NCI-H146 treated with DMSO at 0.1 percent for 48 hours (cell line): ENCODE data around the gene FRY.
A peak's percentile ranks its signal among the peaks of the same experiment; 100 is the strongest.

ENCODE experiments used
- DNase-seq: peaks from one replicate; lab custom pipeline; 2025; ENCODE audit not compliant: unreplicated experiment; lab: John Stamatoyannopoulos, UW

The FRY gene

GRCh38 chr13:32016119-32016518, 15.5 kb upstream of the FRY start:
- DNase-seq = no peak

- DNase-seq = no peak
Observed at GRCh38 chr13:32016631-32017030, 14.9 kb upstream of the FRY start.

DNA sequence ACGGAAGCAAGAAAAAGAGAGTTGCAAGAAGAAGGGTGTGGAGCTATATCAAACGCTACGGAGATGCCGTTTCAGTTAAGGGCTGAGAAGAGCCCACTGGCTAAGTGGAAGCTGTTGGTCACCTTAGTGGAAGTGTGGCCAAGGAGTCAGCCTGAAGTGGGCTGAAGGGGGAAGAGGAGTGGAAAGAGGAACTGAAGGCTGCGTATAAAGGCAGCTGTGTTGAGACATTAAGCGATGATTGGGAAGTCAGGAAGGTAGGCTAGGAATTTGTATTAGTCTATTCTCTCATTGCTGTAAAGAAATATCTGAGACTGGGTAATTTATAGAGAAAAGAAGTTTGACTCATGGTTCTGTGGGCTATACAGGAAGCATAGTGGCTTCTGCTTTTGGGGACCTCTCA, 14.1 kb upstream of the FRY start:
- no peak for DNase-seq

DNA sequence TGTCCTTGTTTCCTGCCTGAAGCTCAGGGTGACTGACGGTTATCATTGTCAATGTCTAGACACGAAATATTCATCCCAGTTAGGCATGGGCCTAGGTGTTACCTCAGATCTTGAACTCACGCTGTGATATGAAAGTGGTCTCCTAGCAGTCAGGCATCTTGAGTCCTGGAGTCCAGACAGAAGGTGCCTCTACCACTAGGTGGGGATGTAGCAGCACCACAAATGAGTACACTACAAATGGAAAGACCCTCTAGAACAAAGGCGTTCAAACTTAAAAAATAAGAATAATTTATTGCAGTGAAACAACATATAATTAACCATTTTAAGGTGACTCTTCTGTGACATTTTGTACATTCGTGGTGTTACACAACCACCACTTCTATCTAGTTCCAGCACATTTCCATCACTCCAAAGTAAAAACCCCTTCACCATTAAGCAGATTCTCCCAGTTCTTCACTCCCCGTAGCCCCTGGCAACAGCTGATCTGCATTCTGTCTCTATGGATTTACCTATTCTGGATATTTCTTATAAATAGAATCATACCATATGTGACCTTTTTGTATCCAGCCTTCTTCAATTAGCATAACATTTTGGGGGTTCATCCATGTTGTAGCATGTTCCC, 11.9 kb upstream of the FRY start:
- peak; percentile 45 for DNase-seq

DNA sequence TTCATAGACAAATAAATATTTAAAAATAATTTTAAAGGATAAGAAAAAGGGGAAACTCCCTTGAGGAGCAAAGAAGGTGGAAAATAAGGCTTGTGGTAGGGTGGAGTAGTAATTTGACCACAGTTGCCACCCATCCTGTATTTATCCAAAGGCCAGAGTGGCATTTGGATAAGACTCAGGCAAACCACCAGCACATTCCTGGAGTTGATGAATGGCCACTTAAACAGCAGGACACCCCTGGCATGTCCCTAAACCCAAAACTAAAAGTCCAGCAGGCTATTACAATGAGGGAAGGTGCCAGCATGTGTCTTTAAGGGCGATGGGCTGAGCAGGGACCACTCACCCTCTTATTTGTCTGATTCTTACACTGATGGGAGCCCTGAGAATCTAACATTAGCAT, 9.8 kb upstream of the FRY start:
- no peak for DNase-seq

GRCh38 chr13:32022311-32022710, 9.3 kb upstream of the FRY start:
- DNase-seq = no peak

- no peak for DNase-seq
Observed at GRCh38 chr13:32023096-32023495, 8.5 kb upstream of the FRY start.

DNA sequence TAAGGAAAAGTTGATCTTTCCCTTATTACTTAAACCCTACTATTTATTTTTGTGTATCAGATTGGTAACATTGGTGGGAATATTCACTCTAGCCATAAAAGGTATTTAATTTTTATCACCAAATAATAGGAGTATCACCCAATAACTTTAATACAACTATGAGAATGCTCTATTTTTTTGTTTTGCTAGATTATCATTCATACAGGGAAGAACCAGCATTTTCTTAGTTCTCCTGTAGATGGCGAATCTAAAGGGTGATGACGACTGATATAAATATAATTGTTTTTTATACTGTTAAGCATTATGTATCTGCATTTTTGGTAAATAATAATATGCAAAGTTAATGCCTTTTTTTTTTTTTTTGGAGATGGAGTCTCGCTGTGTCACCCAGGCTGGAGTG, 7.9 kb upstream of the FRY start:
- DNase-seq = no peak

GRCh38 chr13:32024750-32025149, 6.8 kb upstream of the FRY start:
- no peak for DNase-seq

DNA sequence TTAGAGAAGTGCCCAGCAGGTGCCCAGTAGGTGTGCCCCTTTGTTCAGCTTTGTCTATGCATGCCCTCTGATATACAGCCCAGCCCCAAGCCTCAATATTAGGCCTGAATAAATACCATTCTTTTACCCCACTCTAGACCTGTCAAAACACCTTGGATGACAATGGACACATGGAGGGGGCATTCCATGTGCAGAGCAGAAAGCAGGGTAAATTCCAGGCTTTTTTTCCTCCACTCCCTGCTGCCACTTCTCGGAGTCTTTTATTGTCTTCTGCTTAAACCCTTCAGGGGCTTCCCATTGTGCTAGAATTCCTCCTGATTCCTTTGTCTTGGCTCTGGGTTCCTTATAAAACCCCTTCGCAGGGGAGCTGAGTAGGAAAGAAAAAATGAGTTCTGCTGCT, 5.8 kb upstream of the FRY start:
- peak; percentile 74 for DNase-seq

DNA sequence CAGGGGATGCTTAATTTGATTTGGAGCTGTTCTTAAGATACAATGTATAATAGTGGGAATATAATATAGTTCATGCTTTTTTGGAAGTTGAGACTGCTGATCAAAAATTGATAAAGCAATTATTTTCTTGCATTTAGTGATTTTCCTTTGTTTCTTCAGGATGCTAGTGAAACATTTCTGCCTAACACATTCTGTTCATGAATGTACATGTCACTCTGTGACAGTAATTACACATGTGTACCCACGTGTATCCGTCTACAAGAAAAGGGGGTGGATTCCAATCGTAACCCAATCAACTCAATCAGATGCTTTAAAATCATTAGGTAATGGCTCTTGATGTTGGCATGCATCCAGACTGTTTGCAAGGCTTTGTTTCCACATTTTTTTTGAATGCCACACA, 5.0 kb upstream of the FRY start:
- DNase-seq = peak; percentile 28

DNA sequence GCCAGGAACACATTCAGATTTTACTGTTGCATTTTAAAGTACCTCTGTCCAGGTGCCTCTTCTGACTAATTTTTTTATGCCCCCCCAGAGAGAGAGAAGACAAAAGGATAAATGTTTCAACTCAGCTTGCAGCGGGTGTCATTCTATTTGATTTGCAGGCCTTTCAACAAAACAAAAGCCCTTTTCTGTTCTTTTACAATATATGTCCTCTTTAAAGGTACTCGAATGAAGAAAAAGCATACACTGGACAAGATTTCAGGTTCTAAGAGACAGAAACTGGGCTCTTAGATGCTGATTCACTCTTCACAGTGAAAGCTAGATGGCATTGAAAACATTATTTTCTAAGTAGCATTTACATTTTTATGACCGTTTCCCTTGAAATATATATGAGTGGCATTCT, 2.9 kb upstream of the FRY start:
- peak; percentile 94 for DNase-seq

DNA sequence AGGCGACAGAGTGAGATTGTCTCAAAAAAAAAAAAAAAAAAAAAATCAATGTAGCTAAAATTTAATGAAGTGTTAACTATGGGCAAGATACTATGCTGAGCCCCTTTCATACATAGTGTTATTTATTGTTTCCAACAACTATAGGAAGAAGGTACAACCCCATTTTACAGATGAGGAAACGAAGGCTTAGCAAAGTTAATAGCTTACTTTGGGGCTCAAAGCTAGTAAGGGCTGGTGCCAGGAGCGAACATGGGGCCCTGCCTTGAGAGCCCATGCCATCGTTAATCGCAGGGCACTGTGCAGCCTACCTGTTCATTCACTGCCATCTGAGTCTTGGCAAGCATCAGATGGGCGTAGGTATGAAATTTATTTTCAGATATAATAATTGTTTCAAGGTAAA, 1.9 kb upstream of the FRY start:
- DNase-seq = no peak

GRCh38 chr13:32031815-32032370, 319 bp downstream of the FRY start:
- DNase-seq = no peak

DNA sequence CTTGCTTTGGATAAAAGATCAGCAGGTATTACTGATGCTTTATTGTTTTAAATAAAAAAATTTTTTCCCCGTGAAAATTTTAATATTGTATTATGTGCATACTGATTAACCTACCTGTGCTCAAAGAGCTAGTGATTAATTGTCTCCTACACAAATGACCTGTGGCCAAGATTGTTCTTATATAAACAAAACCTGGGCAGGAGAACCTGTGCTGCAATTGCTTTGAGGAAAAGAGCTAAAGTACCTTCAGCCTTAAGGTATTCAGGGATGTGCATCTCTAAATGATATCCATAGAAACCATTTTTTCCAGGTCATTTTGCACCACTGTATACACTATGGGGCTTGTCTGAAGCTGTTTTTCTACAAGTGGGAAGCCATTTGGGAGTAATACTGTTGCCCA, 1.2 kb downstream of the FRY start:
- DNase-seq = peak; percentile 31

- DNase-seq = peak; percentile 55
Observed at GRCh38 chr13:32033744-32034143, 2.2 kb downstream of the FRY start.

- no peak for DNase-seq
Observed at GRCh38 chr13:32035716-32036115, 4.1 kb downstream of the FRY start.

- no peak for DNase-seq
Observed at GRCh38 chr13:32036126-32036695, 4.6 kb downstream of the FRY start.

DNA sequence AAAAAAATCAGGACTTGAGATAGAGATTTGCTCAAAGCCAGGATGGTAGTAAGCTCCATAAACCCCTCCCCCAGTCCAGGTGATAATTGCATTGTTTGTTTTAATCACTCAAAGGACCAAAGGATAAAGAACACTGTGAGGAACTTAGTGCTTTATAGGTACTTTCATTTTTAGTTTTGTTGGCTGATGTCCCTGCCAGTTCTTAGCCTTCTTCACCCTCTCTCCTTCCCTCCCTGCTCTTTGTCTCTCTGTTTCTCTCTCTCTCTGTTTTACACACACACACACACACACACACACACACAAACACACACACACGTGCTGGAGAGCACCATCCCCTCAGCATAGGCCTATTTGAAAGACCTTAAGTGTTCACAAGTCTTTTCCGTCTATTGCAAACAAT, 5.2 kb downstream of the FRY start:
- DNase-seq = peak; percentile 25

DNA sequence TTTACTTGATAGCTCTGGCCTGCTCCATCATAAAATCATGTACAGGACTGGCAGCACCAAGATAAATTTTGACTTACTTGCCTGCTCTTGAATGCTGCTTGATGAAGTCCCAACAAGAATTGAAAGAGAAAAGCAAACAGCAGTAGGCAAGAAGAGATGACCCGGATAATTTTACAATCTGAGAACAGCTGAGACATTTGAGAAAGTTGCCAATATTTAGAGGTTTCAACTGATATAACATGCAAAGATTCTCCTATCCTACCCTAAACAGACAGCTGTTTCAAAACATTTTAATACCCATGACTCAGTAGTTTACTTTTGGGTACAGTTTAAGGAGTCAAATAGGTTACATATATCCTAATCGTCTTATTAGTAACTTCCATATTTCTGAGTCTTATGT, 5.9 kb downstream of the FRY start:
- DNase-seq = no peak

DNA sequence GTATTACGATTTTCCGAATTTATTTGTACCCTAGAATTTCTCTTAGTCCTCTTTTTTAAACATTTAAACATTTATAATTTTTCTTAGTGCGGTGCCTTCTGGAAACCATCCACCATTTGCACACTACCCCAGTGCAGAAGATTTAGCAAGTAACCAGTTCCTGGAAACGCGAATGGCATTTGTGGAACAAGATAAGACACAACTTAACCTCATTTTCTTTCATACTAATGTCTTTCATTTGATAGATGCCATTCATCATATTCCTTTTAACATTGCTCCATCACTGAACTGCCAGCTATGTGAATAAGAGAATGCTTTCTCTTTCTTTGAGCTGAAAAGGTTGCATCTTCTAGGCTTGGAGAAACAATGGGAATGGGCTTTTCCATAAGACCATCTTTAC, 6.8 kb downstream of the FRY start:
- no peak for DNase-seq

- DNase-seq = no peak
Observed at GRCh38 chr13:32039056-32039455, 7.5 kb downstream of the FRY start.

DNA sequence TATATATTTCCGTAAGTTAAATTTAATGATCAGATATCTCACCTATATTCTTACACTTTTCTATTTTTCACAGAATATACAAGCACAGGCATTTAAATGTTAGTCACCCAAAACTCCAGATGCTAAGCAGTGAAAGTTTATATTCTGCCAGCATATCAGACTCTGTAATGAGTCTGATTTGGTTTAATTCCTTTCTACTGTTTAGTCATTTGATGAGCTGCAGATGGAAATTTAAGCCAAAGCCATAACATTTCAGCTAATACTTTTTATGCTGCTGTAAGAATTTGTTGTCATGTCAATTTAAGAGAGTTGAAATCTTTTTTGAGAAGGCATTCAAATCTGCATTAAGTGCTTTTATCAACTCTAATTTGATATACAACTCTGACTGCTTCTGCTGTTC, 8.0 kb downstream of the FRY start:
- DNase-seq = no peak
